Aorta (tissue), 5 donors: ENCODE results near the gene LSM7. TPM values are rescaled to one million over a fixed set of nuclear protein-coding genes. Genes with fewer than 3 reads are reported as not detected.

Source experiments
- ATAC-seq: fragments of 200-7000 bp; cut with Tn5 transposase; one replicate; pipeline ENCODE4 v1.9.1; 2022; ENCODE audit warnings: moderate library complexity; ENCODE audit not compliant: low FRiP score
- DNase-seq, 2 donors: peaks; one replicate each; pipeline ENCODE4 v3.0.0-alpha.2; 2020
- H3K27ac ChIP-seq, 2 donors: one replicate each; pipeline ENCODE4 v1.5.1; 2013; ENCODE audit warnings: low read length in 2 of 2, mild to moderate bottlenecking in 2 of 2, moderate library complexity in 2 of 2, control low read depth in 1 of 2, inconsistent platforms in 1 of 2, low read depth in 1 of 2
- H3K27me3 ChIP-seq, 2 donors: one replicate each; pipeline ENCODE4 v1.6.1; 2013; ENCODE audit warnings: control low read depth in 1 of 2, low read length in 1 of 2, mild to moderate bottlenecking in 1 of 2, moderate library complexity in 1 of 2; ENCODE audit not compliant: insufficient read depth in 2 of 2, control insufficient read depth in 1 of 2
- H3K36me3 ChIP-seq, 2 donors: one replicate each; pipeline ENCODE4 v1.6.1; 2013; ENCODE audit warnings: control low read depth in 1 of 2, low read length in 1 of 2, mild to moderate bottlenecking in 1 of 2; ENCODE audit not compliant: insufficient read depth in 2 of 2, control insufficient read depth in 1 of 2
- H3K4me1 ChIP-seq, 2 donors: one replicate each; pipeline ENCODE4 v1.6.1; 2013; ENCODE audit warnings: low read length in 2 of 2, control low read depth in 1 of 2, mild to moderate bottlenecking in 1 of 2, moderate library complexity in 1 of 2; ENCODE audit not compliant: insufficient read depth in 2 of 2, control insufficient read depth in 1 of 2
- H3K4me3 ChIP-seq, 2 donors: one replicate each; pipeline ENCODE4 v1.5.1; 2013; ENCODE audit warnings: low read length in 2 of 2, control low read depth in 1 of 2, mild to moderate bottlenecking in 1 of 2
- H3K9me3 ChIP-seq: one replicate; pipeline ENCODE4 v1.6.1; 2013; ENCODE audit warnings: mild to moderate bottlenecking, low read length; ENCODE audit not compliant: control insufficient read depth
- WGBS, 2 donors: extraction: QIAGEN DNeasy Blood & Tissue Kit; methylation state at CpG; one replicate each; pipeline ENCODE4 v1.1.7; 2013; 5-methylcytosine and 5-hydroxymethylcytosine counted together
- intact Hi-C, 2 donors: fragments of 100-400 bp; cut with DNase I; formaldehyde crosslinking; loops; one replicate each; pipeline versions ENCODE4 v1.14.2 to v1.15.0; 2022
- polyA plus RNA-seq, 2 donors: library from polyadenylated mRNA; stranded (reverse); fragments of 200-250 nt; gene quantifications; one replicate each; pipeline ENCODE4 v1.2.3, GENCODE V29; 2013
- total RNA-seq, 2 donors: library from RNA; stranded (reverse); fragmentation: NEBNext Ultra II Directional; extraction: Animal tissue kit (Norgen Biotek cat#: 25700); gene quantifications; one replicate each; pipeline ENCODE4 v1.2.1, GENCODE V29; 2021
- donor health status: healthy with polysubstance abuse.
- donor health status: Bipolar disorder and iron deficiency.
- donor health status: DM: no; HTN: no; CAD: no.
- donor health status: DM: no; HTN: no; CAD: no.
- donor health status: DM: yes; HTN: yes; CAD: no.

Gene LSM7
- total and polyA plus RNA-seq, 4 donors, result 43.7 to 155 (median 89.6) TPM

GRCh38 chr19:2357279-2358206 lies 29.2 kb upstream of the LSM7 start:
- Histone ChIP-seq H3K4me3 (no peak overlapping the region), H3K4me1 (no peaks in the 10 kb centered on the region), H3K9me3 (no peaks in the 10 kb centered on the region), H3K36me3 (no peaks in the 10 kb centered on the region), H3K27me3 (no peaks in the 10 kb centered on the region), H3K27ac (no peak overlapping the region)
- DNase-seq, result no peak
- ATAC-seq, result no peak
- 94 to 97% methylated on average over 3 of the region's 3 CpGs for WGBS, 2 donors
- intact Hi-C loops, result no loop called here

- Histone ChIP-seq H3K27ac (no peak overlapping the region), H3K4me1 (no peaks in the 10 kb centered on the region), H3K4me3 (no peak overlapping the region), H3K9me3 (no peaks in the 10 kb centered on the region), H3K36me3 (no peaks in the 10 kb centered on the region), H3K27me3 (no peaks in the 10 kb centered on the region)
- intact Hi-C loops, result no loop called here
- ATAC-seq (no peak), DNase-seq (no peak)
- WGBS, 2 donors, result 81 to 83% methylated on average over 21 of the region's 21 CpGs
Measured at GRCh38 chr19:2356036-2356646, 27.8 kb upstream of the LSM7 start.

GRCh38 chr19:2355168-2356035 lies 27.0 kb upstream of the LSM7 start:
- no peak for DNase-seq
- 88 to 91% methylated on average over 24 of the region's 24 CpGs for WGBS, 2 donors

GRCh38 chr19:2354670-2355069 lies 26.3 kb upstream of the LSM7 start:
- Histone ChIP-seq H3K36me3 (no peaks in the 10 kb centered on the region), H3K4me3 (no peak overlapping the region), H3K4me1 (no peaks in the 10 kb centered on the region), H3K27me3 (no peaks in the 10 kb centered on the region), H3K9me3 (no peaks in the 10 kb centered on the region), H3K27ac (no peak overlapping the region)
- 82 to 87% methylated on average over 17 of the region's 17 CpGs for WGBS, 2 donors
- intact Hi-C loops, result no loop called here
- no peak for ATAC-seq
- no peak for DNase-seq

More at GRCh38 chr19:2355168-2356035, 27.0 kb upstream of the LSM7 start:
- Histone ChIP-seq H3K27ac (no peak overlapping the region), H3K4me1 (no peaks in the 10 kb centered on the region), H3K36me3 (no peaks in the 10 kb centered on the region), H3K9me3 (no peaks in the 10 kb centered on the region), H3K4me3 (no peak overlapping the region), H3K27me3 (no peaks in the 10 kb centered on the region)
- intact Hi-C loops, result no loop called here
- no peak for ATAC-seq

- no peak overlapping the region for H3K27ac ChIP-seq
- H3K9me3 ChIP-seq, result no peaks in the 10 kb centered on the region
- no peak for ATAC-seq
- no peaks in the 10 kb centered on the region for H3K36me3 ChIP-seq
- intact Hi-C loops, result no loop called here
- no peak for DNase-seq
- H3K27me3 ChIP-seq, result no peaks in the 10 kb centered on the region
- no peak overlapping the region for H3K4me3 ChIP-seq
- WGBS, 2 donors, result 89% methylated on average over 34 of the region's 34 CpGs
- H3K4me1 ChIP-seq, result no peaks in the 10 kb centered on the region
Measured at GRCh38 chr19:2353887-2354592, 25.7 kb upstream of the LSM7 start.

- DNase-seq, result peak in 1 of 2 donors; percentile 46
- H3K27ac ChIP-seq, result no peak overlapping the region
- no peak overlapping the region for H3K4me3 ChIP-seq
- H3K4me1 ChIP-seq, result no peaks in the 10 kb centered on the region
- intact Hi-C loops, result no loop called here
- no peaks in the 10 kb centered on the region for H3K36me3 ChIP-seq
- no peaks in the 10 kb centered on the region for H3K9me3 ChIP-seq
- no peaks in the 10 kb centered on the region for H3K27me3 ChIP-seq
- 89 to 90% methylated on average over 37 to 45 of the region's 45 CpGs for WGBS, 2 donors
- ATAC-seq, result no peak
Measured at GRCh38 chr19:2353159-2353886, 24.9 kb upstream of the LSM7 start.

GRCh38 chr19:2352121-2352520 lies 23.7 kb upstream of the LSM7 start:
- 89 to 92% methylated on average over 24 of the region's 24 CpGs for WGBS, 2 donors
- Histone ChIP-seq H3K4me1 (no peaks in the 10 kb centered on the region), H3K27ac (no peak overlapping the region), H3K36me3 (no peaks in the 10 kb centered on the region), H3K9me3 (no peaks in the 10 kb centered on the region), H3K4me3 (no peak overlapping the region), H3K27me3 (no peaks in the 10 kb centered on the region)
- DNase-seq, result no peak
- peak; percentile 7 for ATAC-seq
- intact Hi-C loops, result no loop called here

- intact Hi-C loops, result no loop called here
- H3K27me3 ChIP-seq, result no peaks in the 10 kb centered on the region
- 93 to 95% methylated on average over 18 to 28 of the region's 28 CpGs for WGBS, 2 donors
- H3K4me1 ChIP-seq, result no peaks in the 10 kb centered on the region
- no peaks in the 10 kb centered on the region for H3K9me3 ChIP-seq
- H3K36me3 ChIP-seq, result no peaks in the 10 kb centered on the region
- ATAC-seq (no peak), DNase-seq (no peak)
- H3K4me3 ChIP-seq, result no peak overlapping the region
- no peak overlapping the region for H3K27ac ChIP-seq
Measured at GRCh38 chr19:2351591-2351990, 23.2 kb upstream of the LSM7 start.
